Measurements from ENCODE around the gene DNAJC10.
A peak's percentile ranks its signal among the peaks of the same experiment; 100 is the strongest.
"Not testable (repeated sequence)": the region's sequence is repeated elsewhere in the genome, so short reads cannot be mapped to it uniquely, and the experiment has no call there.

DNAJC10 gene

DNA sequence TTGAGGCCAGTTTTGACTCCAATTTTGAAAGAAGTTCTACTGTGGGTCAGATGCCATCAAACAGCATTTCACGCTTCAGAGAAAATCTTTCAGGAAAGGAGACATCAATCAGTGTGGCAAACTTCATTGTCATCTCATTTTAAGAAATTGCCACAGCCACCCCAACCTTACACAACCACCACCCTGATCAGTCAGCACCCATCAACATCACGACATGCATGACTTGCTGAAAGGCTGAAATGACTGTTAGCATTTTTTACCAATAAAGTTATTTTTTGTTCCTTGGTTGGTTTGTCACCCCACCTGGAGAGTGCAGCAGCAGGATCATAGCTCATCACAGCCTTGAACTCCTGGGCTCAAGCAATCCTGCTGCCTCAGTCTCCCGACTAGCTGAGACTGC, 10.4 kb downstream of the DNAJC10 start:
- DNase-seq (ENCODE audit: low read depth, low spot score), result no peak

DNA sequence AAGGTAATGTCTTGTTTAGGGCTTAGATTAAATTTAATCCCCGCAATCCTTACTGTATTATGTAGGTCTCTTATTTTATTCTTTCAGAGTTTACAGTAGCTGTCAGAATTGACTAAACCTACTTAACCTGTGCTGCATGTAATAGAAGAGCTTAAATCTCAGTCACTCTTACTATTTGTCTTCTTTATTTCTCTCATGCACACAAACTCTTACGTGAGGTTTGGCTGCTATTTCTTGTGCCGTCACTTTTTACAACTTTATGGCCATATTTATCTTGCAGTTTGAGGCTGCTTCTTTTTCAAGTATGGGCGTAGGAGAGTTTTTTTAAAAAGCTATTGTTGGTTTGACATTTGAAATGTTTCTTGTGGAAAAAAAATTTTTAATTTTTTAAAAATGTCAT, 12.0 kb downstream of the DNAJC10 start:
- no peak for DNase-seq (ENCODE audit: low read depth, low spot score)

DNA sequence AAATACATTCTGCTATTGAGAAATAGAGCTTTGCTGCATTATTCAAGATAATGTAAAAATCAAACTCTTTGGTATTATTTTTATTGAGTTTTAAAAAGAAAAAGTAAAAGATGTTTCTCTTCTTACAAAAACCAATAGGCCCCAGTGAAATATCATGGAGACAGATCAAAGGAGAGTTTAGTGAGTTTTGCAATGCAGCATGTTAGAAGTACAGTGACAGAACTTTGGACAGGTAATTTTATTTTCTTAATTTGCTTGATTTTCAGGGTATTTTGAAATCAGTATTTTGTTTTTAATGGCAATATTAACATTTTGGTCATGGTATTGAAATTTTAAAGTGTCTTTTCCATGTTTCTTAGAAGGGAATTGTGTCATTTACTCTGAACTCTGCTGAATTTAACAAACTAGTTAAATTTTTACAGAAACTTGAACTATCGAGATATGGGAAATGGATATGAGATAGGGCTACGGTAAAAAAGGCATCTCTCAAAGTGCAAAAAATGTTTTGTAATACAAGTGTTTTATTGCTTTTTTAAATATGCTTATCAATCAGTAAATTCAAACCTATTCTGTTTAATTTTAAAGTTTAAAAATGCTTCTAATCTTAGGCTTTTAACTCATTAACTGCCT, 13.8 kb downstream of the DNAJC10 start:
- DNase-seq (ENCODE audit: low read depth, low spot score), result no peak

DNA sequence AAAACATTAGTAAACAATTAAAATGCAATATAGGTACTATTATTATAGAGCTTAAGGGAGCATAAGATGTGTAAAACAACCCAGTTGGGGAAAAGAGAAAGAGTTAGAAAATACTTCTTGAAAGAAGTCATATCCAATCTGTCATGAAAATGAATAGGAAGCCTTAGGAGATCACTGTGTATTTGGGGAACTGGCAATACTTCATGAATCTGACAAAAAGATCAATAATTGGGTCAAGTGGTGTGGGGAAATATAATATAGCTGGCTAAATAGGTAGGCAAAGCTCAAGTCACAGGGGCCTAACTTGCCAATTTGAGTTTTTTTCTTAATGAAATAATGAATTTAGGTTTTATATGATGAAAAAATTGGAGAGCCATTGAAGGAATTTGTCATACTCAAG, 14.4 kb downstream of the DNAJC10 start:
- DNase-seq (ENCODE audit: low read depth, low spot score), result no peak

DNA sequence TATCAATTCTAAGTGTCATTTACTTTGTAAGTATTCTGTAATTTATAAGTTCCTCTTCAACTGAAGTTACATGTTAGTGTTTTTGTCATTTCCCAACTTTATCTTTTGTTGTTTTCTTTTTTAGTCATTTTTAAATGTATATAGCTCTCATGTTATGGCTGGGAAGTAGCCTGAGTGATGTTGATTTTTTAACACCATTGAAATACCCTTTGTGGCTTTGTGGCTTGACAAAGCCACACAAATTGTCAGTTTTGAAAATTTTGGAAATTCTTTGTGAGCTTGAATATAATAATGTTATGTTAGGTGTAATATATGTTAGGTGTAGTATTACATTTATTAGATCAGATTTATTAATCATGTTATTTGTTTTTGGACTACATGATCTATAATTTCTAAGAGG, 16.7 kb downstream of the DNAJC10 start:
- DNase-seq (ENCODE audit: low read depth, low spot score), result no peak

DNA sequence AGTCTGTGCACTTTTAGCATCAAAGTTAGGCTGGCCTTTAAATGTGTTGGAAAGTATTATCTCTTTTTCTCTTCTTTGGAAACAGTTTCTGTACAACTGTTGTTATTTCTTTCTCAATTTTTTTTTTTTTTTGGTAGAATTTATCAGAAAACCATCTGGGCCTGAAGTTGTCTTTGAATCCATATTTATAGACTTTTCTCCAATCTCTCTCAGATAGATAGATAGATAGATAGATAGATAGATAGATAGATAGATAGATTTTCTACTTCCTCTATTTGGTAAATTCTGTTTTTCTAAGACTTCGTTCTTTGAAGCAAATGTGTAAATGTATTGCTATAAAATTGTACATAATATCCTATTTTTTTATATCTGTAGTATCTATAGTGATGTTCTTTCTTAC, 17.5 kb downstream of the DNAJC10 start:
- no peak for DNase-seq (ENCODE audit: low read depth, low spot score)

DNA sequence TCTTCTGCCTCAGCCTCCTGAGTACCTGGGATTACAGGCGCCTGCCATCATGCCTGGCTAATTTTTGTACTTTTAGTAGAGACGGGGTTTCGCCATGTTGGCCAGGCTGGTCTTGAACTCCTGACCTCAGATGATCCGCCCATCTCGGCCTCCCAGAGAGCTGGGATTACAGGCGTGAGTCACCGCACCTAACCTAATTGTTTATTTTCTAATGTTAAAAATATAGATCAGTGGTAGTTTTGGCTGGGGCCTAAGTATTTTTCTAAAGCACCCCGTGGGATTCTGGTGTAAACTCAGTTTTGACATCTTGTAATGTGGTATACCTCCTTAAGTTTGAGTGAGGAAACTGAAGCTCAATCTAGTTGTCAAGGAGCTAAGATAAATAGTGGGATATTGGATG, 20.8 kb downstream of the DNAJC10 start:
- DNase-seq (ENCODE audit: low read depth, low spot score), result not testable (repeated sequence)

DNA sequence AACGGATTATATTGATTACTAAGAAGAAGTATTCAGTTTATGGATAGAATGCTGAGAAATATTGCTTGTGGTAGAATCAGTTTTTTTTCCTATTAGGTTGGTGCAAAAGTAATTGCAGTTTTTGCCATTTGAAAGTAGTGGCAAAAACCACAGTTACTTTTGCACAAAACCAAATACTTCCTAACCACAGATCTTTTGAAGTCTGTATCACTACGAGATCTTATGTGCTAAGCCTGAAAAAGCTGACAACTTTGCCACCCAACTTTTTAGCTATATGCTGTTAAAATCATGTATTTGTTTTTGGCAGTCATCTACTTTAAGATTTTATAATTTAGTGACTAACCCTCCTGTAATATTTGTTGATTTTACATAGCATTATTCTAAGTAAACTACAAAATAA, 24.6 kb downstream of the DNAJC10 start:
- DNase-seq (ENCODE audit: low read depth, low spot score), result no peak

DNA sequence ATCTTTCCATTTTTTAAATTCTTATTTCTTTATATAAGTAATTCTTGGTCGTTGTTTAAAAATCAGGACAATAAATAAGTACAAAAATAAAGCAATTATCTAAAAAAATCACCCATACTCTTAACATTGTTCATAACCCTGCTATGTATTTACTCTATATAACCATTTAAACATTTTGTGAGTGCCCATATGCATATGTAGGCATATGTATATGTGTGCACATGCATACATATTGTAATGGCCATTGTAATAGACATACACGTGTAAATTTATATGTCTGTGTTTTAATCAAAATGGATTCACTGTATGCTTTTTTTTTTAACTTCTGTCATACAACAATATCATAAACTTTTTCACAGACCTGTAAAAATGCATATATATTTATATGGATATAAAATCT, 25.6 kb downstream of the DNAJC10 start:
- DNase-seq (ENCODE audit: low read depth, low spot score), result no peak

DNA sequence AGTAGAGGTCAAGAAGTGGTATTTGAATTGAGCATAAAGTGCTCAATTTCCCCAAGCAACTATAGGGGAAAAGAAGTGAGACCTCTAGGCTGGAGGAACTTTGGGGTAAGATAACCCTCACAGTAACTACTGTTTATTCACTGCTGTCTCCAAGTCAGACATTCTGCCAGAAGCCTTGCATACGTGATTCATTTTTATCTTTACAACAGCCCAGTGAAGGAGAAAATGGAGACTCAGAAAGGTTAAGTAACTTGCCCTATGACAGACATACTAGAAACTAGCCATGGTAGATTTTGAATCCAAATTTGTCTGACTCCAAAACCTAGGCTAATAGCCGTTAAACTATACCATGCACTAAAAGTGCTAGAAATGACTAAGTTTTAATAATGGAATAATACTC, 28.4 kb downstream of the DNAJC10 start:
- no peak for DNase-seq (ENCODE audit: low read depth, low spot score)

DNA sequence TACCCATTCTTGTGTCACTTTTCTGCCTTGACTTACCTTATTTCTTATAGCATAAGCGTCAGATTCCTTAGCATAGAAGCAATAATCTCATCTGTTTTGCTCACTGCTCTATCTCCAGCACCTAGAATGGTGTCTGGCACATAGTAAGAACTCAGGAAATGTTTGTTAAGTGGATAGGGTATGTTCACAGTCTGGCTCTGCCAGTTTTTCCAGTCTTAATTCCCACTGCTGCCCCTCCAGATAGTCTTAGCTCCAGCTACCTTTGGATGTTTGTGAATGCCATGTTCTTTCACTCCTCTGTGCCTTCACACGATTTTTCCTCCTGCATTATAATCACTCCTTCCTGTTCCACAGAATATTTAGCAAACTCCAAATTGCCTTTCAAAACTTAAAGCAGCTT, 29.0 kb downstream of the DNAJC10 start:
- no peak for DNase-seq (ENCODE audit: low read depth, low spot score)

DNA sequence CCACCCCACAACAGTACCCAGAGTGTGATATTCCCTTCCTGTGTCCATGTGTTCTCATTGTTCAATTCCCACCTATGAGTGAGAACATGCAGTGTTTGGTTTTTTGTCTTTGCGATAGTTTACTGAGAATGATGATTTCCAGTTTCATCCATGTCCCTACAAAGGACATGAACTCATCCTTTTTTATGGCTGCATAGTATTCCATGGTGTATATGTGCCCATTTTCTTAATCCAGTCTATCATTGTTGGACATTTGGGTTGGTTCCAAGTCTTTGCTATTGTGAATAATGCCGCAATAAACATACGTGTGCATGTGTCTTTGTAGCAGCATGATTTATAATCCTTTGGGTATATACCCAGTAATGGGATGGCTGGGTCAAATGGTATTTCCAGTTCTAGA, 29.8 kb downstream of the DNAJC10 start:
- not testable (repeated sequence) for DNase-seq (ENCODE audit: low read depth, low spot score)

DNA sequence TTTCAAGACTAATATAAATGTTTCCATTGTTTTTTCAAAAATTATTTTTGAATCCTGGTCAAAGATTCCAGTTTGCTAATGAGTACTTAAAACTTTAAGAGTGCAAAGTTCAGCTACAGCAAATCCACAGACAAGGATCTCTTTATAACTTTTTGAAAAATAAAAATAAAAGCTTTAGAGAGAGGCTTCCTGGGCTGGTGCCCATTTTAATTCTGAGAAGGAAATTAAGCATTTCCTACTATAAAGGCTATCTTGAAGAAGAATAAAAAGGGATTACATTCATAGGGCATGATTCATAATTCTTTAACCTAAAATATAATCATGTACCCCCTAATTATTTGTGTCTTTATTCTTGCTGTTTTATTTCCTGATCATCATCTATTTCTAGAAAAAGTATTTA, 38.2 kb downstream of the DNAJC10 start:
- DNase-seq (ENCODE audit: low read depth, low spot score), result no peak

DNA sequence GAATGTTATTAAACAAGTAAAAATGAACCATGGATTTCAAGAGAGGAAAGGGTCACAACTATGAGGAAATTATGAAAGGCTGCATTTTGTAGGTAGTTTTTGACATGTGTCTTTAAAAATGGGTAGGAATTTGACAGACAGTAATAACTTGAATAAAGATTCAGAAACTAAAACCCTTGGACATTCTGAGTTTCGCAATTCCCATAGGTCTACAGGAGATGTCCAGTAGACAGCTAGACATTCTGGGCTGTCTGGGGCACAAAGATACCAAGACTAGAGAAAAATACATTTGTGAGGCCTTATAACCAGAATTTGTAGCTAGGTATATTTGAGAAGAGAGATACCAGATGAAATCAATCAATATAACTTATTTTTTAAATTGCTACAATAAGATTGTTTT, 42.3 kb downstream of the DNAJC10 start:
- no peak for DNase-seq (ENCODE audit: low read depth, low spot score)

DNA sequence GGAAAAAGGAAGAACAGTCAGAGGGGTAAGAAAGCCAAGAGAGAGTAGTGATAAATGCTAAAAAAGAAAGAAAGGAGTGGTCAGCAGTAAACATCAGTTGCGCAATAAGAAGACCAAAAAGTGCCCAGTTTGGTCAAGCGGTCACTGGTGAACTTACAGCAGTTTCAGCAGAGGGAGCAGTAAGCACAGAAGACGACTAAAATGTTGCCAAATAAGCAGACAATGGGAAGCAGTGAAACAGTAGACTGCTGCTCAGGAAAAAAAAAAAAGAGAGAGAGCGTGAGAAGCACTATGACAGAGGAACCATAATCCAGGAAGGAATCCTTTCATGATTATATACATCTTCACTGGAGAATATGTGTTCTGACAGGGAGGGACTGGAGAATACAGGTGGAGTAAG, 45.8 kb downstream of the DNAJC10 start:
- DNase-seq (ENCODE audit: low read depth, low spot score), result no peak

DNA sequence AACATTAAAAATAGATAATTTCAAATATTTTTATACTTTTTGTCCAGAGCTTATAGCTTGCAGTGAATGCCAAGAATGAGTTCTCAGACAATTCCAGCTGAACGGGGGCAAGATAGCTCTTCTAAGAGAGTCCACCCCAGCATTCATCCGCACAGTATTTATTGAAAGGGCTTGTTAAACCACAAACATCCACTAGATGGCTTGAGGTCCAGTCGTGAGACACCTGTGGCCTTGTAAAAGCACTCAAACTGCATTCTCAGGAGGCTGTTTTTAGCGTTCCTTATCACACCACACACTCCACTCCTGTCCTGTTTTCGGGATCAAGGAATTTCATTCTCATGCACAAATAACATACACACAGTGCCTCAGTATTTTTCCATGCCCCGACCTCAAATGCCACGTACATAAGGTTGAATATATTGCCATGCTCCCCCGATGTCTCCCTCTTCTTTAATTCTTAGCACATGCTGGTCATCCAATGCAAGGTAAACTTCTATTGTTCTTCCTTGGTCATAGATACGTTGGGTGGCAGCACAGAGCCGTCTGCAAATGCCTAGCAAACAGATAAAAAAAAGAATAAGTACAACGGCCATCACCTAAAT, 47.4 kb downstream of the DNAJC10 start:
- peak; percentile 50 for DNase-seq (ENCODE audit: low read depth, low spot score)

DNA sequence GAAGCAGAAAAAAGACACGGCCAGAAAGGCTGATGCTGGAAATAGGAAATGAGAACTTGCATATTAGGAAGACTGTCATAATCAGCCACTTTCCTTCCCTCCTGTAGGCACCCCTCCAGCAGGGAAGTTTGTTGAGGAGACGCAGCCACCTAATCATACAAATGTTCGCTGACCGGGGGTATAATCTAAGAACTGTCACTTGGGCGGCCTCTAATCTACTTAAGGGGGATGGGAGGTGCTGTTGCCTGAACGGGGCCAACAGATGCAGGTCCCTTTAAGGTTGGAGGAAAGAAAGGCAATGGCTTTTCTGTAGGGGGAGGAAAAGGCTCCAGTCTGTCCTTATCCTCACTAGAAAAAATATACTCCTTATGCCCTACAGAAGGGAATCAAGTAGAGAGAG, 50.6 kb downstream of the DNAJC10 start:
- DNase-seq (ENCODE audit: low read depth, low spot score), result no peak

DNA sequence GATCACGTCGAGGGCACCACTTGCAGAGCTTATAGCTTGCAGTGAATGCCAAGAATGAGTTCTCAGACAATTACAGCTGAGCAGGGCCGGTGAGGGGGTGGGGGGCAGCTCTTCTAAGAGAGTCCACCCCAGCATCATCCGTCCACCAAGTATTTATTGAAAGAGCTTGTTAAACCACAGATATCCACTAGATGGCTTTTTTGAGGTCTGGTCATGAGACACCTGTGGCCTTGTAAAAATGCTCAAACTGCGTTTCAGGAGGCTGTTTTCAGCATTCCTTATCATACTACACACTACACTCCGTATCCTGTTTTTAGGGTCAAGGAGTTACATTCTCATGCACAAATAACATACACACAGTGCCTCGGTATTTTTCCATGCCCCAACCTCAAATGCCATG, 51.5 kb downstream of the DNAJC10 start:
- DNase-seq (ENCODE audit: low read depth, low spot score), result peak; percentile 16

DNA sequence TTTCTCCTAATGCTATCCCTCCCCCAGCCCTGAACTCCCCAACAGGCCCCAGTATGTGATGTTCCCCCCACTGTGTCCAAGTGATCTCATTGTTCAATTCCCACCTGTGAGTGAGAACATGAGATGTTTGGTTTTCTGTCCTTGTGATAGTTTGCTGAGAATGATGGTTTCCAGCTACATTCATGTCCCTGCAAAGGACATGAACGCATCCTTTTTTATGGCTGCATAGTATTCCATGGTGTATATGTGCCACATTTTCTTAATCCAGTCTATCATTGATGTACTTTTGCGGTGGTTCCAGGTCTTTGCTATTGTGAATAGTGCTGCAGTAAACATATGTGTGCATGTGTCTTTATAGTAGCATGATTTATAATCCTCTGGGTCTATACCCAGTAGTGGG, 52.9 kb downstream of the DNAJC10 start:
- not testable (repeated sequence) for DNase-seq (ENCODE audit: low read depth, low spot score)

DNA sequence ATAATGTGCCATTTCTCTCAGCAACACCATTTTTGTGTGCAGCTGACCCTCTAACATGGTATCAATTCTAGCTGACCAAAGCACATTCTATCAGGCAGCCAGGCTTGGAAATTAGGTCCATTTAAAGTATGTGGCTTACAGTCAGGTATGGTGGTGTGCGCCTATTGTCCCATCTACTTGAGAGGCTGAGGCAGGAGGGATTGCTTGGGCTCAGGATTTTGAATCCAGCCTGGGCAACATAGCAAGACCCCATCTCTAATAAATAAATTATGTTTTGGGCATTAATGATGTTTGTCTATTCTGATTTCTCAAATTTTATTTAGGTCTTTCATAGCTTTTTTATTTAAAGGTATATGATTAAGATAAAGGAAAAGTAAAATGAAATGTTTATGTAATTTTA, 63.3 kb downstream of the DNAJC10 start:
- DNase-seq (ENCODE audit: low read depth, low spot score), result no peak

DNA sequence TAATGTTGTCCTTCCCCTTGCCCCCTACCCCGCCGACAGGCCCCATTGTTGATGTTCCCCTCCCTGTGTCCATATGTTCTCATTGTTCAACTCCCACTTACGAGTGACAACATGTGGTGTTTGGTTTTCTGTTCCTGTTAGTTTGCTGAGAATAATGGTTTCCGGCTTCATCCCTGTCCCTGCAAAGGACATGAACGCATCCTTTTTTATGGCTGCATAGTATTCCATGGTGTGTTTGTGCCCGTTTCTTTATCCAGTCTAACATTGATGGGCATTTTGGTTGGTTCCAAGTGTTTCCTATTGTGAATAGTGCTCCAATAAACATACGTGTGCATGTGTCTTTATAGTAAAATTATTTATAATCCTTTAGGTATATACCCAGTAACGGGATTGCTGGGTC, 65.0 kb downstream of the DNAJC10 start:
- DNase-seq (ENCODE audit: low read depth, low spot score), result not testable (repeated sequence)

DNA sequence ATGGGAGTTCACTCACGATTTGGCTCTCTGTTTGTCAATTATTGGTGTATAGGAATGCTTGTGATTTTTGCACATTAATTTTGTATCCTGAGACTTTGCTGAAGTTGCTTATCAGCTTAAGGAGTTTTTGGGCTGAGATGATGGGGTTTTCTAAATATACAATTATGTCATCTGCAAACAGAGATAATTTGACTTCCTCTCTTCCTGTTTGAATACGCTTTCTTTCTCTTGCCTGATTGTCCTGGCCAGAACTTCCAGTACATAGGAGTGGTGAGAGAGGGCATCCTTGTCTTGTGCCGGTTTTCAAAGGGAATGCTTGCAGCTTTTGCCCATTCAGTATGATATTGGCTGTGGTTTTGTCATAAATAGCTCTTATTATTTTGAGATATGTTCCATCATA, 66.6 kb downstream of the DNAJC10 start:
- DNase-seq (ENCODE audit: low read depth, low spot score), result not testable (repeated sequence)

DNA sequence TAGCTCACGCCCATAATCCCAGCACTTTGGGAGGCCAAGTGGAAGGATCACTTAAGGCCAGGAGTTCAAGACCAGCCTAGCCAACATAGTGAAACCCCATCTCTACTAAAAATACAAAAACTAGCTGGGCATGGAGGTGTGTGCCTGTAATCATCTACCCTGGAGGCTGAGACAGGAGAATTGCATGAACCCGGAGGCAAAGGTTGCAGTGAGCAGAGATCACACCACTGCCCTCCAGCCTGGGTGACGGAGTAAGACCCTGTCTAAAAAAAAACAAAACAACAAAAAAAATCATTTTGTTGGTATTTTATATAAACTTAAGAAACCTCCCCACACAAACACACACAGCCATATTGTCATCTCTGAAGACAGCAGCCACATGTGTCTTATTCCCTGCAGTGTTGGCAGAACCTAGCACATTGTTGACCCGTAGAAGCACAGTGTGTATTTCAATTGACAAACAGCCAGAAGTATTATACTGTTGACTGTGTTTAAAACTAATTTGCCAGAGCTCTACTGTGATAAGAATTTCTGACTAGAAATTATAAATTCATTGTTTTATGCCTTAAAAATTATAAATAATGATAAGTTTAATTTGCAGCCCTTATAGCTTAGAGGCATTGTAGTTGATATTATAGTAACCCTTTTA, 68.1 kb downstream of the DNAJC10 start:
- DNase-seq (ENCODE audit: low read depth, low spot score), result no peak
